Coronary artery (tissue), 2 donors: Measurements from ENCODE around the gene PPM1J.

ENCODE experiments used
- DNase-seq: peaks from one replicate; pipeline ENCODE4 v3.0.0-alpha.2; 2017; ENCODE audit warnings: low spot score
- H3K27ac ChIP-seq, 2 donors: fragments of 200-600 bp; sonication (generic); one replicate each; pipeline ENCODE4 v1.5.1; 2016 to 2019
- H3K4me3 ChIP-seq: fragments of 200-600 bp; sonication (generic); 2 replicates; pipeline ENCODE4 v1.5.1; 2016; ENCODE audit warnings: mild to moderate bottlenecking, moderate library complexity
- CTCF ChIP-seq: fragments of 200-600 bp; sonication (generic); IDR thresholded peaks from one replicate; pipeline ENCODE4 v1.5.1; 2019; ENCODE audit warnings: antibody characterized with exemption

The PPM1J gene

GRCh38 chr1:112673592-112674439, 41.3 kb downstream of the PPM1J start:
- H3K4me3 ChIP-seq = peak overlapping the region; percentile 80
- peak; percentile 21 for TF ChIP-seq CTCF
- DNase-seq = no peak
- peak overlapping the region; percentile 76 to 93 for H3K27ac ChIP-seq

- Histone ChIP-seq H3K27ac (no peak overlapping the region), H3K4me3 (no peak overlapping the region)
- DNase-seq = no peak
- no peak for TF ChIP-seq CTCF
Observed at GRCh38 chr1:112672842-112673241, 42.3 kb downstream of the PPM1J start.

GRCh38 chr1:112672009-112672408, 43.1 kb downstream of the PPM1J start:
- H3K4me3 ChIP-seq = no peak overlapping the region
- no peak for DNase-seq
- no peak overlapping the region for H3K27ac ChIP-seq
- no peak for TF ChIP-seq CTCF

GRCh38 chr1:112666946-112667345, 48.2 kb downstream of the PPM1J start:
- no peak for DNase-seq
- H3K27ac ChIP-seq = no peak overlapping the region
- TF ChIP-seq CTCF = no peak

GRCh38 chr1:112665857-112666256, 49.3 kb downstream of the PPM1J start:
- Histone ChIP-seq H3K4me3 (no peak overlapping the region), H3K27ac (no peak overlapping the region)
- no peak for TF ChIP-seq CTCF
- DNase-seq = no peak

More at GRCh38 chr1:112666946-112667345, 48.2 kb downstream of the PPM1J start:
- no peak overlapping the region for H3K4me3 ChIP-seq
